Tibial nerve (tissue), 4 donors: ENCODE measurements around the gene CTAGE6.
"Not testable (repeated sequence)": the region's sequence is repeated elsewhere in the genome, so short reads cannot be mapped to it uniquely, and the experiment has no call there.

Source experiments
- EP300 ChIP-seq, 2 donors: sonication (generic); formaldehyde crosslinking; IDR thresholded peaks; one replicate each; pipeline ENCODE4 v1.6.1; 2017; ENCODE audit warnings: antibody characterized with exemption in 2 of 2, mild to moderate bottlenecking in 1 of 2
- POLR2A ChIP-seq, 2 donors: fragments of 450-650 bp; IDR thresholded peaks; one replicate each; pipeline ENCODE4 v1.6.1; 2017; ENCODE audit warnings: antibody characterized with exemption in 2 of 2, mild to moderate bottlenecking in 2 of 2, moderate library complexity in 2 of 2
- TF ChIP-seq, protein P1 (sequence below), 5 experiments: fragments of 200-600 bp in 3 of 5; fragments of 450-650 bp in 2 of 5; sonication (generic) in 3 of 5; IDR thresholded peaks; one replicate each; pipeline ENCODE4 v1.5.1; 2016 to 2019; ENCODE audit warnings: antibody characterized with exemption in 5 of 5, mild to moderate bottlenecking in 3 of 5, moderate library complexity in 2 of 5

DNA sequence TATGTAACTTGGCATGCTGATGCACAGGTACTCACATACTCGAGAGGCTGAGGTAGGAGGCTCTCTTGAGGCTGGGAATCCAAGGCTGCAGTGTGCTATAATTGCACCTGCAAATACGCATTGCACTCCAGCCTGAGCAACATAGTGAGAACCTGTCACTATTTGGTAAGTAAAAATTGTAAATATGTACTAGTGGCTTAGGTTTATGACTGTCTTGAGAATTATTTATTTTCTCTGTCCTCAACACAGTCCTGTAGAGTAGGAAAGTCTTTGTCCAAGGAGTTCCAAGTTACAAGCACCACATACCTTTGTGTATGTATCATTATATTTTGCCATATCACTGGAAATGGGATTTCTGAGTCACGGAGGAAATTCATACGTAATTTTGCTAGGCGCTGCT, 45.1 kb downstream of the CTAGE6 start:
- TF ChIP-seq POLR2A, EP300 (IDR thresholded peaks at IDR 0.05): not testable (repeated sequence)
- TF ChIP-seq, protein P1, sequence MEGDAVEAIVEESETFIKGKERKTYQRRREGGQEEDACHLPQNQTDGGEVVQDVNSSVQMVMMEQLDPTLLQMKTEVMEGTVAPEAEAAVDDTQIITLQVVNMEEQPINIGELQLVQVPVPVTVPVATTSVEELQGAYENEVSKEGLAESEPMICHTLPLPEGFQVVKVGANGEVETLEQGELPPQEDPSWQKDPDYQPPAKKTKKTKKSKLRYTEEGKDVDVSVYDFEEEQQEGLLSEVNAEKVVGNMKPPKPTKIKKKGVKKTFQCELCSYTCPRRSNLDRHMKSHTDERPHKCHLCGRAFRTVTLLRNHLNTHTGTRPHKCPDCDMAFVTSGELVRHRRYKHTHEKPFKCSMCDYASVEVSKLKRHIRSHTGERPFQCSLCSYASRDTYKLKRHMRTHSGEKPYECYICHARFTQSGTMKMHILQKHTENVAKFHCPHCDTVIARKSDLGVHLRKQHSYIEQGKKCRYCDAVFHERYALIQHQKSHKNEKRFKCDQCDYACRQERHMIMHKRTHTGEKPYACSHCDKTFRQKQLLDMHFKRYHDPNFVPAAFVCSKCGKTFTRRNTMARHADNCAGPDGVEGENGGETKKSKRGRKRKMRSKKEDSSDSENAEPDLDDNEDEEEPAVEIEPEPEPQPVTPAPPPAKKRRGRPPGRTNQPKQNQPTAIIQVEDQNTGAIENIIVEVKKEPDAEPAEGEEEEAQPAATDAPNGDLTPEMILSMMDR (IDR thresholded peaks at IDR 0.05), result not testable (repeated sequence)
